H9 (cell line): Measurements from ENCODE around the gene DIS3L2. TPM values are rescaled to one million over a fixed set of nuclear protein-coding genes. Genes with fewer than 3 reads are reported as not detected.
A peak's percentile ranks its signal among the peaks of the same experiment; 100 is the strongest.

Source experiments
- DNase-seq: peaks from one replicate; pipeline ENCODE4 v3.0.0-alpha.2; 2017
- H2AFZ ChIP-seq: one replicate; pipeline ENCODE4 v1.6.1; 2013; ENCODE audit warnings: mild to moderate bottlenecking, low read length, control low read depth, moderate library complexity
- H2AK5ac ChIP-seq: 2 replicates; pipeline ENCODE4 v1.6.1; 2013; ENCODE audit warnings: low read length, control low read depth, mixed read lengths; ENCODE audit not compliant: insufficient read length
- H2BK120ac ChIP-seq: one replicate; pipeline ENCODE4 v1.6.1; 2013; ENCODE audit warnings: low read depth, mild to moderate bottlenecking, low read length, control low read depth, inconsistent platforms; ENCODE audit not compliant: poor library complexity, severe bottlenecking
- H2BK12ac ChIP-seq: 2 replicates; pipeline ENCODE4 v1.6.1; 2013; ENCODE audit warnings: low read length, control low read depth, mixed read lengths, low read depth; ENCODE audit not compliant: insufficient read length
- H2BK15ac ChIP-seq: 2 replicates; pipeline ENCODE4 v1.6.1; 2013; ENCODE audit warnings: low read depth, low read length, control low read depth
- H2BK20ac ChIP-seq: one replicate; pipeline ENCODE4 v1.6.1; 2013; ENCODE audit warnings: low read depth, mild to moderate bottlenecking, low read length, control low read depth, inconsistent platforms; ENCODE audit not compliant: poor library complexity, severe bottlenecking
- H2BK5ac ChIP-seq: 2 replicates; pipeline ENCODE4 v1.6.1; 2013; ENCODE audit warnings: low read length, control low read depth, mixed read lengths; ENCODE audit not compliant: insufficient read length
- H3K14ac ChIP-seq: 2 replicates; pipeline ENCODE4 v1.6.1; 2013; ENCODE audit warnings: low read length, control low read depth; ENCODE audit not compliant: insufficient read depth
- H3K18ac ChIP-seq: 2 replicates; pipeline ENCODE4 v1.6.1; 2013; ENCODE audit warnings: low read depth, mild to moderate bottlenecking, mixed read lengths, low read length, control low read depth; ENCODE audit not compliant: insufficient read length
- H3K23ac ChIP-seq: 2 replicates; pipeline ENCODE4 v1.6.1; 2013; ENCODE audit warnings: low read length, control low read depth, mixed read lengths, low read depth; ENCODE audit not compliant: insufficient read length
- H3K23me2 ChIP-seq: 2 replicates; pipeline ENCODE4 v1.6.1; 2013; ENCODE audit warnings: low read depth, mild to moderate bottlenecking, mixed read lengths, low read length, control low read depth; ENCODE audit not compliant: insufficient read length, poor library complexity, severe bottlenecking
- H3K27ac ChIP-seq: 2 replicates; pipeline ENCODE4 v1.5.1; 2013; ENCODE audit warnings: low read length, control low read depth, mixed read lengths, low read depth; ENCODE audit not compliant: insufficient read length
- H3K27me3 ChIP-seq: 2 replicates; pipeline ENCODE4 v1.6.1; 2013; ENCODE audit warnings: low read length, control low read depth, inconsistent platforms; ENCODE audit not compliant: insufficient read depth
- H3K4ac ChIP-seq: 2 replicates; pipeline ENCODE4 v1.6.1; 2013; ENCODE audit warnings: low read depth, mild to moderate bottlenecking, control low read depth, inconsistent platforms, low read length, moderate library complexity
- H3K4me1 ChIP-seq: 2 replicates; pipeline ENCODE4 v1.6.1; 2013; ENCODE audit warnings: low read length, control low read depth, inconsistent platforms; ENCODE audit not compliant: insufficient read depth
- H3K4me2 ChIP-seq: 2 replicates; pipeline ENCODE4 v1.6.1; 2013; ENCODE audit warnings: low read length, control low read depth, mixed read lengths; ENCODE audit not compliant: insufficient read length, insufficient read depth
- H3K56ac ChIP-seq: 2 replicates; pipeline ENCODE4 v1.6.1; 2013; ENCODE audit warnings: low read depth, mild to moderate bottlenecking, mixed read lengths, low read length, control low read depth; ENCODE audit not compliant: insufficient read length
- H3K79me1 ChIP-seq: 2 replicates; pipeline ENCODE4 v1.6.1; 2013; ENCODE audit warnings: low read depth, mild to moderate bottlenecking, moderate library complexity, low read length, control low read depth, inconsistent platforms; ENCODE audit not compliant: insufficient read depth, poor library complexity, severe bottlenecking
- H3K79me2 ChIP-seq: 2 replicates; pipeline ENCODE4 v1.6.1; 2013; ENCODE audit warnings: low read length, control low read depth, inconsistent platforms; ENCODE audit not compliant: insufficient read depth
- H3K9ac ChIP-seq: 2 replicates; pipeline ENCODE4 v1.6.1; 2013; ENCODE audit warnings: low read length, control low read depth, mixed read lengths; ENCODE audit not compliant: insufficient read length; ENCODE audit errors: extremely low read depth
- H3K9me3 ChIP-seq: one replicate; pipeline ENCODE4 v1.6.1; 2013; ENCODE audit warnings: low read depth, low read length, inconsistent platforms; ENCODE audit not compliant: control insufficient read depth
- H3T11ph ChIP-seq: one replicate; pipeline ENCODE4 v1.6.1; 2013; ENCODE audit warnings: mild to moderate bottlenecking, low read length, control low read depth, inconsistent platforms
- H4K20me1 ChIP-seq: one replicate; pipeline ENCODE4 v1.6.1; 2013; ENCODE audit not compliant: control insufficient read depth, insufficient read length, insufficient read depth
- H4K5ac ChIP-seq: 2 replicates; pipeline ENCODE4 v1.6.1; 2013; ENCODE audit warnings: low read depth, mild to moderate bottlenecking, mixed read lengths, low read length, control low read depth; ENCODE audit not compliant: insufficient read length
- H4K8ac ChIP-seq: replicated peaks from 2 replicates; pipeline ENCODE4 v1.6.1; 2013; ENCODE audit warnings: low read length, control low read depth, mixed read lengths, low read depth; ENCODE audit not compliant: insufficient read length
- H4K91ac ChIP-seq: 2 replicates; pipeline ENCODE4 v1.6.1; 2013; ENCODE audit warnings: low read depth, mild to moderate bottlenecking, moderate library complexity, mixed read lengths, low read length, control low read depth; ENCODE audit not compliant: insufficient read length
- H3K27ac Mint-ChIP-seq, 3 experiments: 2 replicates in 2 of 3; 3 replicates in 1 of 3; pipeline ENCODE4 v1.8.0; 2020 to 2021; ENCODE audit warnings: mixed read lengths in 3 of 3, mild to moderate bottlenecking in 1 of 3, moderate library complexity in 1 of 3
- H3K27me3 Mint-ChIP-seq: 2 replicates; pipeline ENCODE4 v1.8.0; 2021; ENCODE audit warnings: low read depth, mild to moderate bottlenecking, moderate library complexity, mixed read lengths
- H3K36me3 Mint-ChIP-seq, 3 experiments: 2 replicates in 2 of 3; 3 replicates in 1 of 3; pipeline ENCODE4 v1.8.0; 2020 to 2021; ENCODE audit warnings: low read depth in 3 of 3, mixed read lengths in 3 of 3; ENCODE audit not compliant: insufficient read depth in 1 of 3
- H3K4me1 Mint-ChIP-seq, 2 experiments: 2 replicates each; pipeline ENCODE4 v1.8.0; 2020; ENCODE audit warnings: mixed read lengths in 2 of 2
- H3K4me3 Mint-ChIP-seq, 2 experiments: 2 replicates in 1 of 2; 3 replicates in 1 of 2; pipeline ENCODE4 v1.8.0; 2020 to 2021; ENCODE audit warnings: mild to moderate bottlenecking in 2 of 2, mixed read lengths in 2 of 2, moderate library complexity in 1 of 2
- H3K9me3 Mint-ChIP-seq, 2 experiments: 2 replicates in 1 of 2; 3 replicates in 1 of 2; pipeline ENCODE4 v1.8.0; 2020; ENCODE audit warnings: mild to moderate bottlenecking in 2 of 2, mixed read lengths in 2 of 2, moderate library complexity in 1 of 2
- CTCF ChIP-seq: fragments of 200-600 bp; sonication (generic); conservative IDR thresholded peaks from 3 replicates; pipeline ENCODE4 v1.8.0; 2021; ENCODE audit warnings: antibody characterized with exemption, mild to moderate bottlenecking
- WGBS: extraction: QIAGEN DNeasy Blood & Tissue Kit; methylation state at CpG from one replicate; pipeline ENCODE4 v1.1.7; 2013; ENCODE audit warnings: missing lambda C conversion rate, low lambda C conversion rate, mixed read lengths; ENCODE audit not compliant: insufficient read length; ENCODE audit errors: extremely low coverage; 5-methylcytosine and 5-hydroxymethylcytosine counted together
- total RNA-seq: library from RNA; stranded (reverse); gene quantifications from 2 replicates; pipeline ENCODE4 v1.2.1, GENCODE V29; 2021

The DIS3L2 gene
- total RNA-seq, 1 experiment from 2014 or later, result 28.1 TPM

GRCh38 chr2:232325324-232326273, 364.1 kb downstream of the DIS3L2 start:
- DNase-seq, result peak; percentile 73
- H4K20me1 ChIP-seq, result no peaks in the 10 kb centered on the region

More at GRCh38 chr2:232325324-232326273, 364.1 kb downstream of the DIS3L2 start:
- no peaks in the 10 kb centered on the region for H3K27me3 Mint-ChIP-seq
- Histone ChIP-seq H3K9ac (no peak overlapping the region), H4K91ac (no peak overlapping the region), H3K4me2 (no peak overlapping the region), H2BK120ac (no peak overlapping the region), H3K23me2 (no peaks in the 10 kb centered on the region), H3K79me2 (no peaks in the 10 kb centered on the region), H3K14ac (no peak overlapping the region; the same call in 1 of the 2 replicates), H3K79me1 (no peaks in the 10 kb centered on the region), H3K27me3 (no peaks in the 10 kb centered on the region), H3K4me1 (no peaks in the 10 kb centered on the region), H4K5ac (no peak overlapping the region), H2BK20ac (no peak overlapping the region), H2AK5ac (no peak overlapping the region), H2BK5ac (no peak overlapping the region), H2BK15ac (no peak overlapping the region), H2BK12ac (no peak overlapping the region), H3K18ac (no peak overlapping the region), H3K27ac (no peak overlapping the region), H3K4ac (no peak overlapping the region), H3T11ph (no peak overlapping the region), H3K9me3 (no peaks in the 10 kb centered on the region), H4K8ac (no peak overlapping the region), H2AFZ (no peak overlapping the region), H3K56ac (no peak overlapping the region), H3K23ac (no peak overlapping the region)
- no peak overlapping the region for H3K4me3 Mint-ChIP-seq
- WGBS, result no CpG with 5 or more reads among the region's 24 CpGs
- no peaks in the 10 kb centered on the region; a peak in 1 of 7 replicates for H3K36me3 Mint-ChIP-seq
- no peaks in the 10 kb centered on the region; a peak in 1 of 5 replicates for H3K9me3 Mint-ChIP-seq
- peaks cover 7 to 26% of the 10 kb centered on the region in 2 experiments; a peak in 3 of 4 replicates for H3K4me1 Mint-ChIP-seq
- H3K27ac Mint-ChIP-seq, result no peak overlapping the region
- peak; percentile 75 for TF ChIP-seq CTCF
